Effector CD4-positive, alpha-beta T cell (primary cell): ENCODE data around the gene NR1D2.
"Not testable (repeated sequence)": the region's sequence is repeated elsewhere in the genome, so short reads cannot be mapped to it uniquely, and the experiment has no call there.

Experiments
- DNase-seq: peaks from one replicate; pipeline ENCODE4 v3.0.0-alpha.2; 2020

NR1D2 gene

DNA sequence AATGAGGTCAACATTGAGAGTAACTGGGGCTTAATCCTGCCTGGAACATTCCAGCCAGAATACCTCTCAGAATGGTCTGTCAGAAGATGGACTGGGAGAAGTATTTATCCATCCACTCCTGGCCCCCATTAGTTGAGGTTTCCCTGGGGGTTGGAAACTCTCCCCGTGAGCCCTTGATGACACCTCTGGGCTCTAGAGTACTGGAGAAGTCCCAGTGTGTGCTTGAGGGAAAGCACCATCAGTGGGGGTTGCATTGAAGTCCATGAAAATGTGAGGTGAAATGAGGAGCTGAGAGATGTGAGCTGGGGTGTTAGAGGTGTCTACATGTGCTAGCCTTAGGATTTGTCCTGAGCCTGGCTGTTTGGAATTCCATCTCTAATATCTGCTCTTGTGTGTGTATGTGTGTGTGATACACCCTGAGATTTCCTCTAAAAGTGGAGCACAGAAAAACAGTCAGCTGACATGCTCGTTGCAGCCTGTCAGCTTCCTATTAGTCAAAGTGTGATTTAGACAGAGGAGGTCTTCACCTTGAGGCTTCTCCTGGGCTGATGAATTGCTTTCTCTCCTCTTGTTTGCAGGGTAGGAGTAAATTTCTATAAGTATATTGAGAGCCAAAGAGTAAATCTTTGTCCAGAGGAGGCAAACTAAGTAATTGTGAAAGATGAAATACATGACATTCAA is 67.6 kb downstream of the NR1D2 start:
- no peak for DNase-seq

DNA sequence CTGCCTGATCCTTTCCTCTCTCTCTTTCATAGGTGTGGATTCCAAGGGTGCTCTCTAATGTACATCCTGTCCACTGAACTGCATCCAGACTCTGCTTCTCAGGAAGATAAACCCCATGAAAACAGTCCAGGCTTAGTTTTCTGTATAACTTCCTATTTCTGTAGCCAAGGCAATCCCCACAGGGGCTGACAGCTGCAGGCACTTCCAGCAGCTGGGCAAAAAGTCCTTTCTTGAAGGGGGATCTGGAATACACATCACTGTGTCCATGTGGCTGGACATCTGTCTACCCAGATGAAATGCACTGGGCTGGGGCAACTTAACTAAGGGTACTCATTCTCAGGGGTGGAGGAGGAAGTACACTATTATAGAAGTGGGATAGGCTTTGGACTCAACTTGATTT is 72.2 kb downstream of the NR1D2 start:
- DNase-seq = no peak

DNA sequence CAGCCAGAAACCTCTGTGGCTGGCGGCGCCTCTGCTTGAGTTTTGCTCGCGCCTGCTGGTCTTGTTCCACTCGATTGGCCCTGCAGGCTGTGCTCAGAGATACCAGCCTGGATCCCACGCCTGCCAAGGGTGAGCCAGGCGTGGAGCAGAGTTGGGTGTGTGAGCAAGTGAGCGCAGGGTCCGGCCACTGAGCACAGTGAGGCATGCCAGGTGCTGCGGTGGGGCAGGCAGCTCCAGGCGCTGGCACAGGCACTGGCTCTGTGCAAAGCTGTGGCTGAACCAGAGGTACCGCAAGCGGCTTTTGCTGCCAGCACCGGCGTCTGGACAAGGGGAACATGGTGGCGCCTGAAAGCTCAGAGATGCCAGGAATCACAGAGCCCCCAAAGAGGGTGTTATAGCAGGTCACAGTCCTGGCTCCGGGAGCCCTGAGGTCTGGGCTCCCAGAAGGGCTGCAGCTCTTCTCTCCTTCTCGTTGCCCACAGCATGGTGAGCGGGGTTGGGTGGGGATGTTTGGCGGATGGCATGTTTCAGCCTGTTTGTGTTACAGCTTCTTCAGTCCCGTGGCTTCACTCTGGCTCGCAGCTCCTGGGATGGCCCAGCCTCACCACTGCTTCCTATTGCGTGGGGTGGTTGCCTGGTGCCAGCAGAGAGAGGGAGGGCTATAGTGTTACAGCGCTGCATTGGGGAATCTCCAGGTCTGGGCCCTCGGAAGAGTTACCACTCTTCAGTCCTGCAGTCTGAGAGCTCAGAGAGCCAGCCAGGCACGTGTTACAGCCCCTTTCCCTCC is 73.9 kb downstream of the NR1D2 start:
- no peak for DNase-seq

GRCh38 chr3:24019585-24019984 is 74.5 kb downstream of the NR1D2 start:
- no peak for DNase-seq

DNA sequence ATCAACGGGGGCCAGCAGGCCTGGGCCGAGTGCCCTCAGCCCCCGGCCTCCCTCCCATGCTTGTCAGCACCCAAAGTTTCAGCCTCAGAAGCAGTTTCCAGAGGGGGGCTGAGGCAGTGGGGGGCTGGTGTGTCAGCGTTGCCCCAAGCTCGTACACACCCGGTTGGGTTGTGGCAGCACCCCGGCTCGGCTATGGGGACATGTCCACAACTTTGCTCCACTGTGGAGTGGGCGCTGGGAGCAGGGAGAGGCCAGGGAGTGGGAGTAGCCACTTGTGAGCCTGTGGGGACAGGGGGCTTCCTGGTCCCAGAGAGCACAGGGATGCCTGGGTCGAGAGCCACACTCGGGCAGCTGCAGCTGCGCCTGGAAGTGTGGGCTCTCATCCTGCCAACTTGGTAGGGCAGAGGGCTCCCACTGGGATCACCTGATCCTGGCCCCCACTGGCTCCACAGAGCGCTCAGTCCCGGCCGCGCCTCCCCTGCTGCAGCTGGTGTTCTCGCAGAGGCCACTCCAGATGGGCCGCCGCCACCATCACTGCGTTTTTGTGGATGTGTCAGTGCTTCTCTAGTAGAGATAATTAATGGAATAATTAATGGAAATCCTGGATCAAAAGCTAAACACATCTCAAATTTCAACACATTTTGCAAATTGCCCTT is 75.1 kb downstream of the NR1D2 start:
- no peak for DNase-seq

GRCh38 chr3:24023197-24023596 is 78.1 kb downstream of the NR1D2 start:
- DNase-seq = no peak

DNA sequence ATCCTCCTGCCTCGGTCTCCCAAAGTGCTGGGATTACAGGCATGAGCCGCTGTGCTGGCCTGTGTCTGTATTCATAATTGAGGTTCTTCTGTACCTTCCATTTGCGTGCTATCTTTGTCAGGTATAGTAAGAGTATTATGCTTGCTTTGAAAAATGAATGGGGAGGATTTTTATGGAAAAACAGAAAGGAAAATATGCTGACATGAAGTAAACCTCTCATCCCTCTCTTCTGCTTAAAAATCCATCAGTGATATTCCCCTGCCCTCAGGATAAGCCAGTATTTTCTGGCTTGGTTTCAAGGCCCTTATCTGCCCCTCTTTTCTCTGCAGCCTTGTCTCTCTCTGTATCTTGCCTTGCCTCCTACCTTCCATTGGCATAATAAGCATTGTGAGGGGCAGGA is 80.7 kb downstream of the NR1D2 start:
- DNase-seq = no peak

GRCh38 chr3:24026665-24027064 is 81.6 kb downstream of the NR1D2 start:
- DNase-seq = not testable (repeated sequence)

- DNase-seq = no peak
Measured at GRCh38 chr3:24027946-24028345, 82.9 kb downstream of the NR1D2 start.
